Hepatocyte (in vitro differentiated cells): ENCODE measurements around the gene ITPR1.

ENCODE experiments used
- EZH2 ChIP-seq: fragments of 200-600 bp; sonication (generic); IDR thresholded peaks from 2 replicates; pipeline ENCODE4 v1.6.1; 2016; ENCODE audit warnings: antibody characterized with exemption, mild to moderate bottlenecking, borderline replicate concordance
- EZH2phosphoT487 ChIP-seq: fragments of 200-600 bp; sonication (generic); IDR thresholded peaks from one replicate; pipeline ENCODE4 v1.6.1; 2018; ENCODE audit warnings: antibody characterized with exemption, mild to moderate bottlenecking, low read depth, moderate library complexity; ENCODE audit not compliant: unreplicated experiment, severe bottlenecking
- TF ChIP-seq, protein P1 (sequence below): fragments of 200-600 bp; sonication (generic); IDR thresholded peaks from 2 replicates; pipeline ENCODE4 v1.5.1; 2016; ENCODE audit warnings: antibody characterized with exemption, mild to moderate bottlenecking; ENCODE audit not compliant: poor library complexity

- TF ChIP-seq, protein P1, sequence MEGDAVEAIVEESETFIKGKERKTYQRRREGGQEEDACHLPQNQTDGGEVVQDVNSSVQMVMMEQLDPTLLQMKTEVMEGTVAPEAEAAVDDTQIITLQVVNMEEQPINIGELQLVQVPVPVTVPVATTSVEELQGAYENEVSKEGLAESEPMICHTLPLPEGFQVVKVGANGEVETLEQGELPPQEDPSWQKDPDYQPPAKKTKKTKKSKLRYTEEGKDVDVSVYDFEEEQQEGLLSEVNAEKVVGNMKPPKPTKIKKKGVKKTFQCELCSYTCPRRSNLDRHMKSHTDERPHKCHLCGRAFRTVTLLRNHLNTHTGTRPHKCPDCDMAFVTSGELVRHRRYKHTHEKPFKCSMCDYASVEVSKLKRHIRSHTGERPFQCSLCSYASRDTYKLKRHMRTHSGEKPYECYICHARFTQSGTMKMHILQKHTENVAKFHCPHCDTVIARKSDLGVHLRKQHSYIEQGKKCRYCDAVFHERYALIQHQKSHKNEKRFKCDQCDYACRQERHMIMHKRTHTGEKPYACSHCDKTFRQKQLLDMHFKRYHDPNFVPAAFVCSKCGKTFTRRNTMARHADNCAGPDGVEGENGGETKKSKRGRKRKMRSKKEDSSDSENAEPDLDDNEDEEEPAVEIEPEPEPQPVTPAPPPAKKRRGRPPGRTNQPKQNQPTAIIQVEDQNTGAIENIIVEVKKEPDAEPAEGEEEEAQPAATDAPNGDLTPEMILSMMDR: no peak
- TF ChIP-seq EZH2: no peak
- TF ChIP-seq EZH2phosphoT487: no peak
These were observed 314.5 kb downstream of the ITPR1 start for GRCh38 chr3:4807381-4808280.
